Measurements from ENCODE around the gene HLA-DPA1.
"Not testable (repeated sequence)": the region's sequence is repeated elsewhere in the genome, so short reads cannot be mapped to it uniquely, and the experiment has no call there.

The HLA-DPA1 gene

GRCh38 chr6:33064723-33065122 lies 8.7 kb downstream of the HLA-DPA1 start:
- DNase-seq (ENCODE audit: low spot score): no peak

- DNase-seq (ENCODE audit: low spot score): not testable (repeated sequence)
Observed at GRCh38 chr6:33063435-33063834, 10.0 kb downstream of the HLA-DPA1 start.

- DNase-seq (ENCODE audit: low spot score): no peak
Observed at GRCh38 chr6:33061987-33062386, 11.5 kb downstream of the HLA-DPA1 start.

GRCh38 chr6:33057222-33058150 lies 16.0 kb downstream of the HLA-DPA1 start:
- no peak for DNase-seq (ENCODE audit: low spot score)

GRCh38 chr6:33053230-33053629 lies 20.2 kb downstream of the HLA-DPA1 start:
- no peak for DNase-seq (ENCODE audit: low spot score)

GRCh38 chr6:33052627-33053026 lies 20.8 kb downstream of the HLA-DPA1 start:
- no peak for DNase-seq (ENCODE audit: low spot score)

- DNase-seq (ENCODE audit: low spot score): no peak
Observed at GRCh38 chr6:33050014-33050810, 23.2 kb downstream of the HLA-DPA1 start.

- DNase-seq (ENCODE audit: low spot score): no peak
Observed at GRCh38 chr6:33049323-33050013, 24.0 kb downstream of the HLA-DPA1 start.

- no peak for DNase-seq (ENCODE audit: low spot score)
Observed at GRCh38 chr6:33040157-33040556, 33.3 kb downstream of the HLA-DPA1 start.

GRCh38 chr6:33036535-33036934 lies 36.9 kb downstream of the HLA-DPA1 start:
- DNase-seq (ENCODE audit: low spot score): no peak

GRCh38 chr6:33034554-33034953 lies 38.9 kb downstream of the HLA-DPA1 start:
- DNase-seq (ENCODE audit: low spot score): no peak

GRCh38 chr6:33030245-33030644 lies 43.2 kb downstream of the HLA-DPA1 start:
- no peak for DNase-seq (ENCODE audit: low spot score)

GRCh38 chr6:33029328-33030184 lies 43.9 kb downstream of the HLA-DPA1 start:
- DNase-seq (ENCODE audit: low spot score): no peak

GRCh38 chr6:33028220-33028849 lies 45.1 kb downstream of the HLA-DPA1 start:
- no peak for DNase-seq (ENCODE audit: low spot score)

- no peak for DNase-seq (ENCODE audit: low spot score)
Observed at GRCh38 chr6:33024521-33024920, 48.9 kb downstream of the HLA-DPA1 start.

GRCh38 chr6:33023536-33023935 lies 49.9 kb downstream of the HLA-DPA1 start:
- DNase-seq (ENCODE audit: low spot score): no peak

GRCh38 chr6:33021917-33022316 lies 51.5 kb downstream of the HLA-DPA1 start:
- no peak for DNase-seq (ENCODE audit: low spot score)

- no peak for DNase-seq (ENCODE audit: low spot score)
Observed at GRCh38 chr6:33019372-33019771, 54.1 kb downstream of the HLA-DPA1 start.

GRCh38 chr6:33018904-33019303 lies 54.5 kb downstream of the HLA-DPA1 start:
- peak; percentile 22 for DNase-seq (ENCODE audit: low spot score)

- DNase-seq (ENCODE audit: low spot score): no peak
Observed at GRCh38 chr6:33018418-33018817, 55.0 kb downstream of the HLA-DPA1 start.

Data from hematopoietic multipotent progenitor cell treated with erythropoietin and hydrocortisone succinate and interleukin-3 and kit ligand, for 15 days (in vitro differentiated cells).